GM10266 (cell line): ENCODE measurements around the gene TLR8.

Experiments used
- DNase-seq: peaks from one replicate; pipeline ENCODE4 v3.0.0; 2012; ENCODE audit errors: extremely low spot score
- CTCF ChIP-seq: IDR thresholded peaks from 2 replicates; pipeline ENCODE4 v1.5.1; 2012; ENCODE audit warnings: mild to moderate bottlenecking, low read depth; ENCODE audit not compliant: control insufficient read depth, insufficient read depth; ENCODE audit errors: missing control alignments

TLR8 gene

GRCh38 chrX:12949927-12950656 lies 43.7 kb downstream of the TLR8 start:
- DNase-seq, result peak; percentile 47
- no peak for TF ChIP-seq CTCF

- peak; percentile 70 for TF ChIP-seq CTCF
- no peak for DNase-seq
Observed at GRCh38 chrX:12950851-12951594, 44.6 kb downstream of the TLR8 start.

- no peak for TF ChIP-seq CTCF
- no peak for DNase-seq
Observed at GRCh38 chrX:12951595-12951975, 45.2 kb downstream of the TLR8 start.

- no peak for DNase-seq
- TF ChIP-seq CTCF, result no peak
Observed at GRCh38 chrX:12953420-12953819, 47.0 kb downstream of the TLR8 start.

- no peak for DNase-seq
- no peak for TF ChIP-seq CTCF
Observed at GRCh38 chrX:12954376-12954775, 48.0 kb downstream of the TLR8 start.

- no peak for DNase-seq
- no peak for TF ChIP-seq CTCF
Observed at GRCh38 chrX:12954981-12955380, 48.6 kb downstream of the TLR8 start.
